Measurements from ENCODE around the gene SRPX2. TPM values are rescaled to one million over a fixed set of nuclear protein-coding genes. Genes with fewer than 3 reads are reported as not detected.

The SRPX2 gene
- total RNA-seq, 1 experiment from 2014 or later: not detected

DNA sequence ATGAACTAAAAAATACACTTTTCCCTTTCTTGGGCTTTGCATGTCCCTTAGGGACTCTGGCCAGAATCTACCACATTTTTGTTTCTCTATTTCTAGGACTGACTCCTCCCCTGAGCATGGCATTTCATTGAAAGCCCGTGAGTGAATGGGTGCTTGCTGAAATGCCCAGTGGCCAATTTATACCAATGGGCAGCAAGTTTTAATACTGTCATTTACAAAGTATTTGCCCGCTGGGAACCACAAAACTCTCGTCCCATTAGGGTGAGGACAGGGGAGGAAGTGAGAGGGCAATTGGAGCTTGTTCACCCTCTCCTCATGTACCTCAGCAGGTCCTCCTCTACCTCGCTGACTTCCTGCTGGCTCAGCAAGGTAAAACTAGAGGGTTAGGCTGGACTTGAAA lies 1.1 kb downstream of the SRPX2 start:
- no peaks in the 10 kb centered on the region for H4K20me1 ChIP-seq (ENCODE audit: insufficient read depth, low read depth, low read length)
- peaks cover 13% of the 10 kb centered on the region for H3K4me1 ChIP-seq (ENCODE audit: low read length)
- no peaks in the 10 kb centered on the region for H3K9me2 ChIP-seq (replicated peaks; ENCODE audit: insufficient read depth, low read length)
- no peaks in the 10 kb centered on the region for H3K36me3 ChIP-seq (ENCODE audit: insufficient read depth, low read length)
- H3K27me3 ChIP-seq (ENCODE audit: low read length): no peaks in the 10 kb centered on the region
- H3K9ac ChIP-seq (ENCODE audit: low read length): no peak overlapping the region
- H3K4me3 ChIP-seq (ENCODE audit: low read length): no peak overlapping the region
- no peak overlapping the region for H3K27ac ChIP-seq (ENCODE audit: low read length)
- H3K9me3 ChIP-seq (ENCODE audit: low read length): no peaks in the 10 kb centered on the region
- H3K79me2 ChIP-seq (ENCODE audit: low read length): no peaks in the 10 kb centered on the region
- DNase-seq: no peak
- H3K4me2 ChIP-seq (ENCODE audit: low read depth, low read length, poor library complexity, severe bottlenecking): no peak overlapping the region
- no peak overlapping the region for H2AFZ ChIP-seq (ENCODE audit: low read length)

DNA sequence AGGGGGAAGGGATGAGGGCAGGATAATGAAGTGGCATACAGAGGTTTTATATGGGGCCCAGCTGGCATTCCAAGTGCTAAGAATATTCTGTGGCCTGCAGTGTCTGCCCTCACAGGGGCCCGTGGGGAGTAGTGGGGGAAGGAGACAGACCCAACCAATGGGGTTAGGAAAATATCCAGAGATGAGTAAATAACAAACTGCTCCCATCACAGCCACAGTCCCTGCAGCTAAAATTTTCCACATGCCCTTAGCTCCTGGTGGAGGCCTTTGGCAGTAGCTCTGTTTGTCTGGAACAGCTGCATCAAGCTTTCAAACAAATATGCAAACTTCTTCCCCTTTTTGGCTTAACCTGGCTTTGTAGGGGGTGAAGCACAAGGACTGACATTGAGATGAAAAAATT lies 3.1 kb downstream of the SRPX2 start:
- H4K20me1 ChIP-seq (ENCODE audit: insufficient read depth, low read depth, low read length): no peaks in the 10 kb centered on the region
- H2AFZ ChIP-seq (ENCODE audit: low read length): no peak overlapping the region
- H3K9me3 ChIP-seq (ENCODE audit: low read length): no peaks in the 10 kb centered on the region
- no peak overlapping the region for H3K4me3 ChIP-seq (ENCODE audit: low read length)
- no peak overlapping the region for H3K4me2 ChIP-seq (ENCODE audit: low read depth, low read length, poor library complexity, severe bottlenecking)
- H3K27me3 ChIP-seq (ENCODE audit: low read length): no peaks in the 10 kb centered on the region
- peak; percentile 43 for DNase-seq
- H3K9me2 ChIP-seq (replicated peaks; ENCODE audit: insufficient read depth, low read length): no peaks in the 10 kb centered on the region
- H3K27ac ChIP-seq (ENCODE audit: low read length): no peak overlapping the region
- no peaks in the 10 kb centered on the region for H3K79me2 ChIP-seq (ENCODE audit: low read length)
- H3K36me3 ChIP-seq (ENCODE audit: insufficient read depth, low read length): no peaks in the 10 kb centered on the region
- no peak overlapping the region for H3K9ac ChIP-seq (ENCODE audit: low read length)
- peaks cover 13% of the 10 kb centered on the region for H3K4me1 ChIP-seq (ENCODE audit: low read length)

DNA sequence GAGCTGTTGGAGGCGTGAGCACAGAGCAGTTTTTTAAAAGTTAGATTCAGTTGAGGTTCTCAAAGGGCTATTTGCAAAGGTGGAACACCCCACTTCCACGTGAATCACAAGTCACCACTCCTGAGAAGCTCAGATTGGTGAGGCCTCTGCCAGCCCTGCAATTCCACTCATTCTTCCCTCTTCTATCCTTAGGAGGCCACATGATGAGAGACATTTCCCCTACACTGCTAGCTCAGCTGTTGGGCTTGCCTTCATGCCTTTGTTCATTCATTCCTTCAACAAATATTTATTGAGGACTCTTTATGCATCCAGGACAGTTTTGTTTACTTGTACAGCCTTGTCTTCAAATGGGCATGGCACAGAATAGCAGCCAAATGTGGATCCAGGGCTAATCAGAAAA lies 3.7 kb downstream of the SRPX2 start:
- Histone ChIP-seq H3K36me3 (ENCODE audit: insufficient read depth, low read length) (no peaks in the 10 kb centered on the region), H3K9ac (ENCODE audit: low read length) (no peak overlapping the region), H3K79me2 (ENCODE audit: low read length) (no peaks in the 10 kb centered on the region)

DNA sequence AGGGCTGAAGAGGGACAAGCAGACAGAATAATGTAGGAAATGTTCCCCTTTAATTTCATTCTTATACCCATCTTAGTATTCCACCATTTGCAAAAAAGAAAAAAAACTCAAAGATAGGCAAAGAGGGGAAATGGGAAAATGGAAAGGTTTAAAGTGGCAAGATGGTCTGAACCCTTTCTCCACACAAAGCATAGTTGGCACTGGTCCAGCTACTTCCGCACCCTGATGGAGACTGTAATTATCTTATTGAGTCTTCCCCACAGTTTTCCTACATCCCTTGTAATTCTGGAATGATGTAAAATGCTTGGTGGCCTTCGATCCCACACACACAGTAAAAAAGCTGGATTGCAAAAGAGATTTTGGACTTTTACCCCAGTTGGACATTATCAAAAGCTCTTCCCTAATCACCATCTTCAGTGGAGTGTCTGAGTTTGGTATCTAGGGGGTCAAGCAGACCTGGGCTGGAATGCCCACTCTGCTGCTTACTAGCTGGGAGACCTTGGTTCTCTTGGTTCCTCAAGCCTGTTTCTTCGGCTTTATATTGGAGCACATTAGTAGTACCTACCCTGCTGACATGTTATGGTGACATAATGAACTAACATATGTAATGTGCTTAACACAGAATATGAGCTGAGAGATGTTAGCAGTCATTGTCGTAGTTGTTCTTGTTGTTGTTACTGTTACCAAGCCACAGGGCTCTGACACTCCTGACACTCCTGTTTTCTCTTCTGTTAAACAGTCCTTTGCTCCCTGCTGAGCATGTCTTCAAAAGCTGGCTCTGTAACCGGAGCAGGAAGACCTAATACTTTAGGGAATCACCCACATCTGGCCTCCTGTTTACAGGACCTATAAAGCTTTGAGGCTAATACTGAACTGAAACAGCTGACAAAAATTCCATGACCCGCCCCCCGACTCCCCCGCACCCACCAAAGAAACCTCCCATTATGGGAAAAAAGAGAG lies 4.7 kb downstream of the SRPX2 start:
- Histone ChIP-seq H3K4me1 (ENCODE audit: low read length) (peaks cover 13% of the 10 kb centered on the region), H3K27ac (ENCODE audit: low read length) (no peak overlapping the region), H3K79me2 (ENCODE audit: low read length) (no peaks in the 10 kb centered on the region), H2AFZ (ENCODE audit: low read length) (no peak overlapping the region), H3K9me2 (replicated peaks; ENCODE audit: insufficient read depth, low read length) (no peaks in the 10 kb centered on the region), H3K4me3 (ENCODE audit: low read length) (no peak overlapping the region), H4K20me1 (ENCODE audit: insufficient read depth, low read depth, low read length) (no peaks in the 10 kb centered on the region), H3K9me3 (ENCODE audit: low read length) (no peaks in the 10 kb centered on the region), H3K9ac (ENCODE audit: low read length) (no peak overlapping the region), H3K27me3 (ENCODE audit: low read length) (no peaks in the 10 kb centered on the region), H3K36me3 (ENCODE audit: insufficient read depth, low read length) (no peaks in the 10 kb centered on the region), H3K4me2 (ENCODE audit: low read depth, low read length, poor library complexity, severe bottlenecking) (no peak overlapping the region)
- DNase-seq: no peak

More for the DNA sequence above, 3.7 kb downstream of the SRPX2 start:
- Histone ChIP-seq H3K4me1 (ENCODE audit: low read length) (peaks cover 13% of the 10 kb centered on the region), H4K20me1 (ENCODE audit: insufficient read depth, low read depth, low read length) (no peaks in the 10 kb centered on the region), H3K9me2 (replicated peaks; ENCODE audit: insufficient read depth, low read length) (no peaks in the 10 kb centered on the region), H3K27me3 (ENCODE audit: low read length) (no peaks in the 10 kb centered on the region), H3K27ac (ENCODE audit: low read length) (no peak overlapping the region), H3K4me3 (ENCODE audit: low read length) (no peak overlapping the region), H3K4me2 (ENCODE audit: low read depth, low read length, poor library complexity, severe bottlenecking) (no peak overlapping the region), H2AFZ (ENCODE audit: low read length) (no peak overlapping the region), H3K9me3 (ENCODE audit: low read length) (no peaks in the 10 kb centered on the region)
- DNase-seq: no peak

DNA sequence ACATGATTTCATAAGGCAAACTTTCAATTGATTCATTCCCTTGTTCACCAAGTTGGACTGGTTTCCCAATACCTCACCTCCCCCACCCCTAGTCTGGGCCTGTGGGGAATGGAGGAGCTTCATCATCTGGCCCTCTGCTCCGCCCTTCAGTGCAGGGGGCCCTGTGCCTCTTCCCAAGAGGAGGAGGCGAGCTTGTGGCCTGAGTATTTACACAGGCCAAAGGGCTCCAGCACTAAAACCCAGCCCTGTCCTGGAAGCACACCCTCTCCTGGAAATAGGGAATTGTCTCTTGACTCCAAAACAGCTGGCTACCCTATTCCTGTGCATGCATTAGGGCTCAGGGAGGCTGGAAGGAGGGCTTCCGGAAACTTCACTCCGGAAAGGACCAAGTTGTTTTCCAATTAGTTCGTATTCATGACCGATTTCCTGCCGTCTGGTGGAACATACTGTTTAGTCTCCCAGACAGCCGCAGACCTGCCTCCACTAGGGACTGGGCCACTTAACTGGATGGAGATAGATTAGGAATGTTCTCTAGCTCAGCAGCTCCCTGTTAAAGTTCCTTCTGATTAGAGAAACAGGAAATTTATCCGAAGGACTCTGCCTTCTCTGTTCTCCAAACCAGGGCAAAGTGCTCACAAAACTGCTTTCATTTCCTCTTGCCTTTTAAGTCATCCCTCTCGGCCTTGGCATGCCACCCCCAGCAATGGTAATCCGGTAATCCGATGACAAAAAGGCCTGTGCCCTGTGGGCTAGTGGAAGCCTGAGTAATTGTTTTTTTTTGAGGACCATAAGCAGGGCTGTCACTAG lies 5.8 kb downstream of the SRPX2 start:
- Histone ChIP-seq H2AFZ (ENCODE audit: low read length) (no peak overlapping the region), H3K79me2 (ENCODE audit: low read length) (no peaks in the 10 kb centered on the region), H3K4me1 (ENCODE audit: low read length) (peaks cover 13% of the 10 kb centered on the region), H3K9ac (ENCODE audit: low read length) (no peak overlapping the region), H3K9me3 (ENCODE audit: low read length) (no peaks in the 10 kb centered on the region), H3K27ac (ENCODE audit: low read length) (no peak overlapping the region), H3K9me2 (replicated peaks; ENCODE audit: insufficient read depth, low read length) (no peaks in the 10 kb centered on the region), H3K36me3 (ENCODE audit: insufficient read depth, low read length) (no peaks in the 10 kb centered on the region), H4K20me1 (ENCODE audit: insufficient read depth, low read depth, low read length) (no peaks in the 10 kb centered on the region), H3K4me2 (ENCODE audit: low read depth, low read length, poor library complexity, severe bottlenecking) (no peak overlapping the region), H3K4me3 (ENCODE audit: low read length) (no peak overlapping the region), H3K27me3 (ENCODE audit: low read length) (no peaks in the 10 kb centered on the region)
- DNase-seq: no peak

DNA sequence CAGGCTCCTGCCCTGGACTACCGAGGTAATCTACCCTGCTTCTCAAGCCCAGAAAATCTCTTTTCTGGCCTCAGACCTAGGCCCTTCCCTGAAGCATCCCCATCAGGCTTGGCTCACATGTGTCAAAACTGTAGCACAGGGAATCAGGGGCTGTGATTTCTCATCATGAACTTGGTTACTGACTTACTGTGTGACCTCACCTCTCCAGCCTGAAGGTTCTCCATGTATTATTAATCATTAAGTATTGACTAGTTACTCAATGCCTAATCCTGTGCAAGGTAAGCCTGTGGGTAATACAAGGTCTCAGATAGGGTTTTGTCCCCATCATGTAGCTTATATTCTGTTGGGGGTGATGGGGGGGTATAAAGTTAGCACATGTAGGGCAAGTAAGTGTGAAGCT lies 6.8 kb downstream of the SRPX2 start:
- no peak for DNase-seq
- no peaks in the 10 kb centered on the region for H3K9me3 ChIP-seq (ENCODE audit: low read length)
- H3K4me1 ChIP-seq (ENCODE audit: low read length): peaks cover 11% of the 10 kb centered on the region
- no peak overlapping the region for H3K27ac ChIP-seq (ENCODE audit: low read length)
- no peak overlapping the region for H2AFZ ChIP-seq (ENCODE audit: low read length)
- no peak overlapping the region for H3K4me2 ChIP-seq (ENCODE audit: low read depth, low read length, poor library complexity, severe bottlenecking)
- H3K27me3 ChIP-seq (ENCODE audit: low read length): no peaks in the 10 kb centered on the region
- H3K4me3 ChIP-seq (ENCODE audit: low read length): no peak overlapping the region
- no peaks in the 10 kb centered on the region for H3K79me2 ChIP-seq (ENCODE audit: low read length)
- H4K20me1 ChIP-seq (ENCODE audit: insufficient read depth, low read depth, low read length): no peaks in the 10 kb centered on the region
- no peaks in the 10 kb centered on the region for H3K9me2 ChIP-seq (replicated peaks; ENCODE audit: insufficient read depth, low read length)
- H3K9ac ChIP-seq (ENCODE audit: low read length): no peak overlapping the region
- H3K36me3 ChIP-seq (ENCODE audit: insufficient read depth, low read length): no peaks in the 10 kb centered on the region

DNA sequence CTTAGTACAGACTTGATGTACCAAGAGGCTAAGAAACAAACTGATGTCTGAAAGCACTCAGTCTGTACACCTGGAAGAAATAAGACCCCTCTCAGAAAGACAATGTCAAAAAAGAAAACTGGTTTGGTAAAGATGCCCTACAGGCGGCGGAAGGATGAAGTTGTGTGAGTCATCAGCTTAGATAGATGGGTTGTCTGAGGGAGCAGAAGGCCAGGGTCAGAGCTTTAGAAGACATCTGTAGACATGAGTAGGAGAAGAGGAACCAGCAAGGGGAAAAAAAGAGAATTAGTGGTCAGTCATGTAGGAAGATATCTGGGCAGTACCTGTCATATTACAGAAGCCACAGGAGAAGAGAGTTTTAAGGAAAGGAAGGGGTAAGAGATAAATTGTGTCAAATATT lies 8.3 kb downstream of the SRPX2 start:
- no peaks in the 10 kb centered on the region for H3K36me3 ChIP-seq (ENCODE audit: insufficient read depth, low read length)
- H3K9me2 ChIP-seq (replicated peaks; ENCODE audit: insufficient read depth, low read length): no peaks in the 10 kb centered on the region
- peaks cover 5% of the 10 kb centered on the region for H3K4me1 ChIP-seq (ENCODE audit: low read length)
- no peak overlapping the region for H3K4me3 ChIP-seq (ENCODE audit: low read length)
- no peaks in the 10 kb centered on the region for H3K79me2 ChIP-seq (ENCODE audit: low read length)
- H3K27ac ChIP-seq (ENCODE audit: low read length): no peak overlapping the region
- no peaks in the 10 kb centered on the region for H4K20me1 ChIP-seq (ENCODE audit: insufficient read depth, low read depth, low read length)
- H3K9ac ChIP-seq (ENCODE audit: low read length): no peak overlapping the region
- no peaks in the 10 kb centered on the region for H3K27me3 ChIP-seq (ENCODE audit: low read length)
- no peak for DNase-seq
- H2AFZ ChIP-seq (ENCODE audit: low read length): no peak overlapping the region
- H3K4me2 ChIP-seq (ENCODE audit: low read depth, low read length, poor library complexity, severe bottlenecking): no peak overlapping the region
- no peaks in the 10 kb centered on the region for H3K9me3 ChIP-seq (ENCODE audit: low read length)

DNA sequence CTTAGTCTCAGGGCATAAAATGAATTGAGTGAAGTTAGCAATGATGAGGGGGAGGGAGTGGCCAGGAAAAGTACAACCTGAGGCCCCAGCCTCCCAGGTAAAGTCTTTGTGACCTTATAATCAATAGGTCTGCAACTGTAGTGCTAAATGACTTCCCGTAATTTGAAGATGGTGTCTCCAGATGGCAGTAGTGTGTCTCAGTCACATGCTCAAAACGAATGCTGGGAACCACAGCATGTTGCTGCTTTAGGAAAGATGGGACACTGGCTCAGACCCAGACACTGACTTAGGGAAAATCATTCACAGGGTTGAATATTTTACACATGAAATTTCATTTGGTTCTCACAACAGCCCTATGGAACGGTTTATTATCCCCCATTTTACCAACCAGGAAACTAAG lies 10.3 kb downstream of the SRPX2 start:
- no peaks in the 10 kb centered on the region for H4K20me1 ChIP-seq (ENCODE audit: insufficient read depth, low read depth, low read length)
- no peak overlapping the region for H3K9ac ChIP-seq (ENCODE audit: low read length)
- no peaks in the 10 kb centered on the region for H3K27me3 ChIP-seq (ENCODE audit: low read length)
- no peaks in the 10 kb centered on the region for H3K79me2 ChIP-seq (ENCODE audit: low read length)
- no peaks in the 10 kb centered on the region for H3K9me3 ChIP-seq (ENCODE audit: low read length)
- H3K36me3 ChIP-seq (ENCODE audit: insufficient read depth, low read length): no peaks in the 10 kb centered on the region
- no peaks in the 10 kb centered on the region for H3K9me2 ChIP-seq (replicated peaks; ENCODE audit: insufficient read depth, low read length)
- H3K4me3 ChIP-seq (ENCODE audit: low read length): no peak overlapping the region
- no peaks in the 10 kb centered on the region; the same call in 1 of the 2 replicates for H3K4me1 ChIP-seq (ENCODE audit: low read length)
- no peak overlapping the region for H3K4me2 ChIP-seq (ENCODE audit: low read depth, low read length, poor library complexity, severe bottlenecking)
- no peak for DNase-seq
- H3K27ac ChIP-seq (ENCODE audit: low read length): no peak overlapping the region
- H2AFZ ChIP-seq (ENCODE audit: low read length): no peak overlapping the region
